Esophagus muscularis mucosa (tissue), 4 donors: ENCODE results near the gene NOCT. TPM values are rescaled to one million over a fixed set of nuclear protein-coding genes. Genes with fewer than 3 reads are reported as not detected.
A peak's percentile ranks its signal among the peaks of the same experiment; 100 is the strongest.

Source experiments
- DNase-seq: peaks from one replicate; pipeline ENCODE4 v3.0.0-alpha.2; 2017; ENCODE audit errors: extremely low spot score
- H3K27ac ChIP-seq, 4 donors: fragments of 200-600 bp; sonication (generic); replicated peaks in 1 of 4; 1 replicate in 3 of 4; 2 replicates in 1 of 4; pipeline ENCODE4 v1.5.1; 2016 to 2019; ENCODE audit warnings: mild to moderate bottlenecking in 1 of 4
- H3K27me3 ChIP-seq, 4 donors: fragments of 200-600 bp; sonication (generic); one replicate each; pipeline versions ENCODE4 v1.5.1 to v1.6.0; 2016 to 2019
- H3K36me3 ChIP-seq, 4 donors: fragments of 200-600 bp; sonication (generic); one replicate each; pipeline ENCODE4 v1.5.1; 2016 to 2019
- H3K4me1 ChIP-seq, 4 donors: fragments of 200-600 bp; sonication (generic); one replicate each; pipeline ENCODE4 v1.5.1; 2016 to 2019
- H3K4me3 ChIP-seq, 4 donors: fragments of 200-600 bp; sonication (generic); 1 replicate in 2 of 4; 2 replicates in 2 of 4; pipeline ENCODE4 v1.5.1; 2016 to 2019; ENCODE audit warnings: mild to moderate bottlenecking in 4 of 4, moderate library complexity in 1 of 4
- H3K9me3 ChIP-seq, 4 donors: fragments of 200-600 bp; sonication (generic); 1 replicate in 3 of 4; 2 replicates in 1 of 4; pipeline ENCODE4 v1.5.1; 2016 to 2019
- EP300 ChIP-seq: sonication (generic); formaldehyde crosslinking; IDR thresholded peaks from one replicate; pipeline ENCODE4 v1.6.1; 2017; ENCODE audit warnings: antibody characterized with exemption
- POLR2A ChIP-seq: fragments of 450-650 bp; IDR thresholded peaks from one replicate; pipeline ENCODE4 v1.6.1; 2017; ENCODE audit warnings: antibody characterized with exemption, moderate library complexity, mild to moderate bottlenecking, low read depth
- POLR2AphosphoS5 ChIP-seq, 2 donors: sonication (generic); formaldehyde crosslinking; IDR thresholded peaks; one replicate each; pipeline ENCODE4 v1.6.1; 2017; ENCODE audit warnings: antibody characterized with exemption in 2 of 2
- WGBS: methylation state at CpG from one replicate; pipeline ENCODE4 v1.1.5; 2018; 5-methylcytosine and 5-hydroxymethylcytosine counted together
- intact Hi-C: fragments of 100-400 bp; cut with DNase I; formaldehyde crosslinking; loops from one replicate; pipeline ENCODE4 v1.15.1; 2023
- total RNA-seq, 4 donors: library from RNA; depleted of rRNA; stranded (reverse); fragments of >200 nt; gene quantifications; one replicate each; pipeline versions ENCODE4 v1.1.0 to v1.2.1, GENCODE V29; 2016
- TF ChIP-seq, protein P1 (sequence below), 3 experiments: fragments of 200-600 bp in 2 of 3; fragments of 450-650 bp in 1 of 3; sonication (generic) in 2 of 3; IDR thresholded peaks; one replicate each; pipeline ENCODE4 v1.5.1; 2017 to 2019; ENCODE audit warnings: antibody characterized with exemption in 3 of 3, mild to moderate bottlenecking in 2 of 3, moderate library complexity in 1 of 3

NOCT gene
- total RNA-seq, 4 donors from 2014 or later, result 1.7 to 7.0 (median 2.1) TPM

DNA sequence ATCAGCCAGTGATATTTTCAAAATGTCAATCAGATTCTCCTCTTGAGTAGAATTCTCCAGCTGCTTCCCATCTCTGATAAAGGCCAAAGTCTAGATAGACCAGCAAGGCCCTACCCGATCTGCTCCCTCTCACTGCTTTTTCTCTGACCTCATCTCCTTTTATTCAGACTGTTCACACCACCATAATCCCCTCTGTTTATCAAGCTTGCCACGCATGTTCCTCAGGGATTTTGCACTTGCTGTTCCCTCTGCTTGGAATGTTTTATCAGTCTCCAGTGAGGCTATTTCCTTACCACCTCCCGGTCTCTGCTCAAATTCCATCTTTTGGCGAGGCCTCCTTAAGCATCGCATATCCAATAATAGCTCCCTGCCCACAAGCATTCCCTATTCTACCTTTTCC, 20.1 kb downstream of the NOCT start:
- Histone ChIP-seq H3K4me1 (peaks cover 3 to 35% (median 13%) of the 10 kb centered on the region in 4 donors), H3K27ac (no peak overlapping the region), H3K9me3 (no peaks in the 10 kb centered on the region), H3K27me3 (no peaks in the 10 kb centered on the region), H3K36me3 (peaks cover 0 to 12% (median 6%) of the 10 kb centered on the region in 4 donors), H3K4me3 (no peak overlapping the region)
- DNase-seq, result no peak
- no peak for TF ChIP-seq EP300
- TF ChIP-seq, protein P1, sequence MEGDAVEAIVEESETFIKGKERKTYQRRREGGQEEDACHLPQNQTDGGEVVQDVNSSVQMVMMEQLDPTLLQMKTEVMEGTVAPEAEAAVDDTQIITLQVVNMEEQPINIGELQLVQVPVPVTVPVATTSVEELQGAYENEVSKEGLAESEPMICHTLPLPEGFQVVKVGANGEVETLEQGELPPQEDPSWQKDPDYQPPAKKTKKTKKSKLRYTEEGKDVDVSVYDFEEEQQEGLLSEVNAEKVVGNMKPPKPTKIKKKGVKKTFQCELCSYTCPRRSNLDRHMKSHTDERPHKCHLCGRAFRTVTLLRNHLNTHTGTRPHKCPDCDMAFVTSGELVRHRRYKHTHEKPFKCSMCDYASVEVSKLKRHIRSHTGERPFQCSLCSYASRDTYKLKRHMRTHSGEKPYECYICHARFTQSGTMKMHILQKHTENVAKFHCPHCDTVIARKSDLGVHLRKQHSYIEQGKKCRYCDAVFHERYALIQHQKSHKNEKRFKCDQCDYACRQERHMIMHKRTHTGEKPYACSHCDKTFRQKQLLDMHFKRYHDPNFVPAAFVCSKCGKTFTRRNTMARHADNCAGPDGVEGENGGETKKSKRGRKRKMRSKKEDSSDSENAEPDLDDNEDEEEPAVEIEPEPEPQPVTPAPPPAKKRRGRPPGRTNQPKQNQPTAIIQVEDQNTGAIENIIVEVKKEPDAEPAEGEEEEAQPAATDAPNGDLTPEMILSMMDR (IDR thresholded peaks at IDR 0.05), result no peak
- TF ChIP-seq POLR2A, result no peak
- TF ChIP-seq POLR2AphosphoS5 (IDR thresholded peaks at IDR 0.05), result no peak
- 91% methylated on average over 5 of the region's 5 CpGs for WGBS
- intact Hi-C loops, result loop anchor here (5.0 kb wide), 1 partner anchor 142 kb away; the partner anchor contains the start of gene ELF2

DNA sequence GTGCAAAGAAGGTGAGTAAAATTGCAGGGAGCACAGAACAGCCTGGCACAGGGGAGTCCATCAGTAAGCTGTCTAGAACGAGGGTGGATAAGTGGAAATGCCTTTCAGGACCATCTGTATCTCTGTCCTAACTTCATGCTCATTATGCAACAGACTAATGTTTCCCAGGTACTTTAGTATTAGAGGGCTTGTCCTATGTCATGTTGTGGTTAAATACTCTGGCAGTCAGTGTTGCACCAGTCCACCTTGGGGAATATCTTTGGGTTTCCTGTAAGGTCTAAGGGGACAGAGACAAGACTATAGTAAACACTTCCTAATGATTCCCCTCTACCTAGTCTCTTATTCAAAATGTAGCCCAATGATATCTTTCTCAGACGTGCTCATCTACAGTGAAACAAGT, 21.3 kb downstream of the NOCT start:
- TF ChIP-seq, protein P1 (IDR thresholded peaks at IDR 0.05), result no peak
- TF ChIP-seq POLR2A (no peak), POLR2AphosphoS5 (IDR thresholded peaks at IDR 0.05) (no peak), EP300 (no peak)
- Histone ChIP-seq H3K27me3 (no peaks in the 10 kb centered on the region), H3K4me1 (peaks cover 3 to 33% (median 10%) of the 10 kb centered on the region in 4 donors), H3K27ac (no peak overlapping the region), H3K4me3 (no peak overlapping the region), H3K9me3 (no peaks in the 10 kb centered on the region), H3K36me3 (peaks cover 0 to 12% (median 6%) of the 10 kb centered on the region in 4 donors)
- DNase-seq, result no peak
- WGBS, result 82% methylated on average over 2 of the region's 2 CpGs
- intact Hi-C loops, result loop anchor here (5.0 kb wide), 1 partner anchor 140 kb away; the partner anchor contains the start of gene ELF2

DNA sequence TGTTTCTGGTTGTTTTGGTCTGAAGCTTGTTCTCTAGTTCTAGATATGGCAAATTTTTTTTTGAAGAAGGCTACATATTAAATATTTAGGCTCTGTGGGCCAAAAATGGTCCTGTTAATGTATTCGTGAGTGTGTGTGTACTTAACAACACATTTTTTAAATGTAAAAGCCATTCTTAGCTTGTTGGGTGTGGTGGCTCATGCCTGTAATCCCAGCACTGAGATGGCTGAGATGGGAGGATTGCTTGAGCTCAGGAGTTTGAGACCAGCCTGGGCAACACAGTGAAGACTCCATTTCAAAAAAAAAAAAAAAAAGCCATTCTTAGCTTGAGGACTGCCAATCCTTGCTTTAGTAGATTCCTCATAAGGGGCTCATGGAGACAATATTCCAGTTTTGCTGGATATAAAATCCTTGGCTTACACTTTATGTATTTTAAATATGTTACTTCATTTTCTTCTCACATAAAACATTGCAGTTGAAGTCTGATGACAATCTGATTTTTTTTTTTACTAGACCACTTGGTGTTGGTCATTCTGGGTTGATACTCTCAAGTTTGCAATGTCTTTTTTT, 23.4 kb downstream of the NOCT start:
- Histone ChIP-seq H3K4me3 (no peak overlapping the region), H3K27ac (no peak overlapping the region), H3K36me3 (peaks cover 0 to 12% (median 6%) of the 10 kb centered on the region in 4 donors), H3K27me3 (no peaks in the 10 kb centered on the region), H3K4me1 (peaks cover 7 to 33% (median 25%) of the 10 kb centered on the region in 4 donors), H3K9me3 (no peaks in the 10 kb centered on the region)
- 50% methylated on average over 1 of the region's 1 CpG for WGBS
- TF ChIP-seq POLR2A (no peak), EP300 (no peak), POLR2AphosphoS5 (IDR thresholded peaks at IDR 0.05) (no peak)
- TF ChIP-seq, protein P1 (IDR thresholded peaks at IDR 0.05), result no peak
- intact Hi-C loops, result loop anchor here (5.0 kb wide), 1 partner anchor 138 kb away; the partner anchor contains the start of gene ELF2
- no peak for DNase-seq

DNA sequence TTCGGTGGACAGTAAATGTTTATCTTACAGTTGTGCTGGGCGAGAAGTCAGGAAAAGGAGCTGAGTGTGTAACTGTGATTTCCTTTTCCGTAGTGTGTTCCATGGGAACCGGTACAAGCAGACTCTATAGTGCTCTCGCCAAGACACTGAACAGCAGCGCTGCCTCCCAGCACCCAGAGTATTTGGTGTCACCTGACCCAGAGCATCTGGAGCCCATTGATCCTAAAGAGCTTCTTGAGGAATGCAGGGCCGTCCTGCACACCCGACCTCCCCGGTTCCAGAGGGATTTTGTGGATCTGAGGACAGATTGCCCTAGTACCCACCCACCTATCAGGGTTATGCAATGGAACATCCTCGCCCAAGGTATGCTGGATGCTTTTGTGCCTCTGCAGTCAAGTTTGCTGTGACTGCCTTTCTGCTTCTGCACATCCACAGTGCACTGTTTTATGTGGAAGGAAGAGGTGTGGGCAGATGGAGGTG, 27.4 kb downstream of the NOCT start:
- intact Hi-C loops, result no loop called here
- Histone ChIP-seq H3K27ac (peak overlapping the region; percentile 60 to 81 (median 70)), H3K4me3 (peak overlapping the region; percentile 19 to 26 (median 22)), H3K9me3 (no peaks in the 10 kb centered on the region), H3K36me3 (peaks cover 0 to 25% (median 12%) of the 10 kb centered on the region in 4 donors), H3K27me3 (no peaks in the 10 kb centered on the region), H3K4me1 (peaks cover 4 to 36% (median 30%) of the 10 kb centered on the region in 4 donors)
- WGBS, result 36% methylated on average over 10 of the region's 10 CpGs
- no peak for DNase-seq
- TF ChIP-seq POLR2AphosphoS5 (IDR thresholded peaks at IDR 0.05), result peak; percentile 60 to 71
- no peak for TF ChIP-seq POLR2A
- TF ChIP-seq, protein P1 (IDR thresholded peaks at IDR 0.05), result no peak
- TF ChIP-seq EP300, result no peak
